ENCODE measurements around the gene CEACAM3.

CEACAM3 gene

GRCh38 chr19:41847351-41848105 is 51.1 kb downstream of the CEACAM3 start:
- no peak for TF ChIP-seq CTCF (IDR thresholded peaks at IDR 0.05; ENCODE audit: low read depth, low read length, missing control alignments)
- in situ Hi-C loops (cut with HindIII; ENCODE audit: low sequenced_read_pairs), result no loop called here
- no peak overlapping the region for H3K4me3 ChIP-seq (ENCODE audit: low read depth, low read length)
- no peak for DNase-seq (ENCODE audit: low read depth)

- in situ Hi-C loops (cut with HindIII; ENCODE audit: low sequenced_read_pairs), result no loop called here
- no peak overlapping the region for H3K4me3 ChIP-seq (ENCODE audit: low read depth, low read length)
- no peak for TF ChIP-seq CTCF (IDR thresholded peaks at IDR 0.05; ENCODE audit: low read depth, low read length, missing control alignments)
- DNase-seq (ENCODE audit: low read depth), result no peak
These were observed 52.3 kb downstream of the CEACAM3 start for GRCh38 chr19:41848666-41849065.

- in situ Hi-C loops (cut with HindIII; ENCODE audit: low sequenced_read_pairs), result no loop called here
- no peak overlapping the region for H3K4me3 ChIP-seq (ENCODE audit: low read depth, low read length)
- no peak for TF ChIP-seq CTCF (IDR thresholded peaks at IDR 0.05; ENCODE audit: low read depth, low read length, missing control alignments)
- DNase-seq (ENCODE audit: low read depth), result no peak
These were observed 52.7 kb downstream of the CEACAM3 start for GRCh38 chr19:41849067-41849466.

GRCh38 chr19:41850381-41850780 is 54.0 kb downstream of the CEACAM3 start:
- no peak overlapping the region for H3K4me3 ChIP-seq (ENCODE audit: low read depth, low read length)
- no peak for TF ChIP-seq CTCF (IDR thresholded peaks at IDR 0.05; ENCODE audit: low read depth, low read length, missing control alignments)
- no peak for DNase-seq (ENCODE audit: low read depth)
- in situ Hi-C loops (cut with HindIII; ENCODE audit: low sequenced_read_pairs), result no loop called here

GRCh38 chr19:41851456-41851855 is 55.1 kb downstream of the CEACAM3 start:
- H3K4me3 ChIP-seq (ENCODE audit: low read depth, low read length), result no peak overlapping the region
- TF ChIP-seq CTCF (IDR thresholded peaks at IDR 0.05; ENCODE audit: low read depth, low read length, missing control alignments), result no peak
- DNase-seq (ENCODE audit: low read depth), result no peak
- in situ Hi-C loops (cut with HindIII; ENCODE audit: low sequenced_read_pairs), result no loop called here

- DNase-seq (ENCODE audit: low read depth), result no peak
- TF ChIP-seq CTCF (IDR thresholded peaks at IDR 0.05; ENCODE audit: low read depth, low read length, missing control alignments), result no peak
- no peak overlapping the region for H3K4me3 ChIP-seq (ENCODE audit: low read depth, low read length)
- in situ Hi-C loops (cut with HindIII; ENCODE audit: low sequenced_read_pairs), result no loop called here
These were observed 57.0 kb downstream of the CEACAM3 start for GRCh38 chr19:41853344-41853743.
